Measurements from ENCODE around the gene ANO7. TPM values are rescaled to one million over a fixed set of nuclear protein-coding genes. Genes with fewer than 3 reads are reported as not detected.

ANO7 gene, protein sequence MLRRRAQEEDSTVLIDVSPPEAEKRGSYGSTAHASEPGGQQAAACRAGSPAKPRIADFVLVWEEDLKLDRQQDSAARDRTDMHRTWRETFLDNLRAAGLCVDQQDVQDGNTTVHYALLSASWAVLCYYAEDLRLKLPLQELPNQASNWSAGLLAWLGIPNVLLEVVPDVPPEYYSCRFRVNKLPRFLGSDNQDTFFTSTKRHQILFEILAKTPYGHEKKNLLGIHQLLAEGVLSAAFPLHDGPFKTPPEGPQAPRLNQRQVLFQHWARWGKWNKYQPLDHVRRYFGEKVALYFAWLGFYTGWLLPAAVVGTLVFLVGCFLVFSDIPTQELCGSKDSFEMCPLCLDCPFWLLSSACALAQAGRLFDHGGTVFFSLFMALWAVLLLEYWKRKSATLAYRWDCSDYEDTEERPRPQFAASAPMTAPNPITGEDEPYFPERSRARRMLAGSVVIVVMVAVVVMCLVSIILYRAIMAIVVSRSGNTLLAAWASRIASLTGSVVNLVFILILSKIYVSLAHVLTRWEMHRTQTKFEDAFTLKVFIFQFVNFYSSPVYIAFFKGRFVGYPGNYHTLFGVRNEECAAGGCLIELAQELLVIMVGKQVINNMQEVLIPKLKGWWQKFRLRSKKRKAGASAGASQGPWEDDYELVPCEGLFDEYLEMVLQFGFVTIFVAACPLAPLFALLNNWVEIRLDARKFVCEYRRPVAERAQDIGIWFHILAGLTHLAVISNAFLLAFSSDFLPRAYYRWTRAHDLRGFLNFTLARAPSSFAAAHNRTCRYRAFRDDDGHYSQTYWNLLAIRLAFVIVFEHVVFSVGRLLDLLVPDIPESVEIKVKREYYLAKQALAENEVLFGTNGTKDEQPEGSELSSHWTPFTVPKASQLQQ
- 3.5 TPM for polyA plus RNA-seq (2013, experiment 1 of 2; ENCODE audit: insufficient read length)
- 3.4 TPM for polyA plus RNA-seq (2013, experiment 2 of 2; ENCODE audit: insufficient read length)

- DNase-seq: no peak
Measured at GRCh38 chr2:241188361-241189092, at the start of gene ANO7. Gene ANO7, plus strand, starts transcription at chr2:241188677. Its CDS starts 1,387 bp downstream, at chr2:241190064.

DNA sequence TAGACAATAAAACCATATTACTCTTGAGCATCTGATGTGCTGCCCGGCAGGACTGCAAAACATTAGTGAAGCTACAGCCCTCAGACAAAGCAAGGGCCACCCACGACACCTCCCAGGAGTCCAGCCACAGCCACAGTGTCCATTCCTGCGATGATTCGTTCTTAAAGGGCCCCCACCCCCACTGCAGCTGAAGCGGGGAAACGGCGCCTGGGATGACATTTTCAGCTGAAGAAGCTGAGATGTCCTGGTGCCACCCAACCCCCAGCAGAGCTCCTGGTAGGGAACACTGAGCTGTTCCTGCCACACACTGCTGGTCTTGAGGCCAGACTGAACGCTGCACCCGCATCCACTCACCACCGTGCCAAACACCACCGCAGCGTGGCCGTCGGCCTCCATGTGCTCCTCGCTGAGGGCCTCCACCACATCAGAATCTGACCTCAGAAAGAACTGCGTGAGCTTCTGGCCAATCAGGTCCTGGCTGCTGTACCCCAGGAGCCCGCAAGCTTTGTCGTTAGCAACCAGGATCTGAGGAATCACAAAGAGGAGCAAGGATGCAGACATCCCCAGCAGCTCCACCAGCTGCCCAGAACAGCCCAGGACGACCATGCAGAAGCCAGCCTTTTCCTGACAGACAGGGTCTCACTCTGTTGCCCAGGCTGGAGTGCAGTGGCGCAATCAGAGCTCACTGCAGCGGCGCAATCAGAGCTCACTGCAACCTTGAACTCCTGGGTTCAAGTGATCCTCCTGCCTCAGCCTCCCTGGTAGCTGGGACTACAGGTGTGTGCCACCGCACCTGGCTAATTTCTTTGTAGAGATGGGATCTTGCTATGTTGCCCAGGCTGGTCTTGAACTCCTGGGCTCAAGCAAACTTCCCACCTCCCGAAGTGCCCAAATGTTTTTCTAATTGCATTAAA is 48.7 kb upstream of the ANO7 start:
- no peak for DNase-seq

DNA sequence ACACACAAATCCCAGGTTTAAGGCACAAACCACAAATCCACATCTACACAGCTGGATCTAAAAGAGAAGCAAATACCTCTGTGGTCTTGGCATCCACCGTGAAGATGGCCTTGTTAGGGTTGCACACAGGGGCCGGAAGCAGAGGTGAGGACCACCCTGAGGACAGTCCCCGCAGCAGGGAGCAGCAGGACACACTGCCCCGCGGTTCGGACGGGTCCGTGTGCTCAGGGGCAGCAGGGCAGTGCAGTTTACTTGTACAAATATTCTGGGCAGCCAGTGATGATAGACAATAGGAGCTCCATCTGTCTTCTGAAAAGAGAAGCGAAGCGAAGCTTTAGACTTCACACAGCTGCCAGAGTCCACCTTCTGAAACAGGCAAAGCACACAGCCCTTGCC is 48.0 kb upstream of the ANO7 start:
- DNase-seq: no peak

DNA sequence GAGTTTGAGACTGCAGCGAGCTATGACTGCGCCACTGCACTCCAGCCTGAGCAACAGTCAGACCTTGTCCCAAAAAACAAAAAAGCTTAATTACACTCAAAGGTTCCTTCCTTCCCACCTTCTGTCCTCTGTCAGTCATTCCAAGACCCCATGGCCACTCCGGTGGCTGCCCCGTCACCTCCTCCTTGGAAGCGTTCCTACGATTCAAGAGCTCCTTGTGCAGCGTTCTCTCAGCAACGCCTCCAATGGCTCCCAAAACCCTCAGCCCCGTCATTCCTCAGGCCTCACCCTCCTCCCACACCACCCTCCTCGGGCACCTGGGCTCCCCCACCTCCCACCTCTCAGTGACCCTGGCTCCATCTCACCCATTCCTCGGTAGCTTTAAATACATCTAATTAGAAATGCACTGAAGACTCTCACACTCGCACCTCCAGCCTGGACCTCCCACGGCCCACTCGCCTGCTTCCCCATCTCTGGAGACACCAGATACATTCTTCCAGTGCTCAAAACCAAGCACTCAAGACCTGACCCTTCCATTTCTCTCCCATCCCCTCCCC is 47.2 kb upstream of the ANO7 start:
- DNase-seq: no peak

DNA sequence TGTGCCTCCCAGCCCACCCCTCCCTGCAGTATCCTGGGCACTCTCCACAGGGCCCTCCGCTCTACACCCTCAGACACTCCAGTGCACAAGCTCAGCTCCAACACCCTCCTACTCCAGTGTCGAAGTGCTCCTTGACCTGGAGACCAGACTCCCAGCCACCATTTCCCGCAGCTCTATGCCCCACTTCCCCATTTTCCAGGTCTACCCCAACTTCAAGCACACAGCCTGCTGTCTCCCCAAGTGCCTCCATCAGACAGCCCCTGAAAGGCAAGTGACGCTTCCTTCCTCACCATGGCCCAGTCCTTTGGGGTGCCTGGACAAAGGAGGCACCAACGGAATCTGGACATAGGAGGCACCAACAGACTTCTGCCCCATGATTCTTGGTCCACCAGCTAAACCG is 46.4 kb upstream of the ANO7 start:
- no peak for DNase-seq

DNA sequence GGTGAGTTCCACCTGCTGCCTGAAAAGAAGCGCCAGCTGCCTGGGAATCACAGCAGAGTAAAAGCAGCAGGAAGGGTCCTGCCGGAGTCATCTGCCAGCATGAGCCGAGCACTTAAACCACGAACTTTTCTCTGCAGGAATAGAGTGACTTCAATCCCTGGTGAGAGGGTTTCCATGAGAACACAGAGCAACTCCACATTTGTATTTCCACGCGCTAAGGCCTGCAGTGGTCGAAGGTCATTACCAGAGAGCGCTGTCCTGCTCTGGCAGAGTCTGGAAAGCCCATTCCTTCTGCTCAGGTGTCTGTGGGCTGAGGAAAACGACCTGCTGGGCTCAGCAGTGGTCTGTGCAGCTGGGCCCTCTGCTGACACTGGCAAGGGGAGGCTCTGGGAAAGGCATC is 45.9 kb upstream of the ANO7 start:
- no peak for DNase-seq

- no peak for DNase-seq
Measured at GRCh38 chr2:241146286-241146685, 42.2 kb upstream of the ANO7 start.

DNA sequence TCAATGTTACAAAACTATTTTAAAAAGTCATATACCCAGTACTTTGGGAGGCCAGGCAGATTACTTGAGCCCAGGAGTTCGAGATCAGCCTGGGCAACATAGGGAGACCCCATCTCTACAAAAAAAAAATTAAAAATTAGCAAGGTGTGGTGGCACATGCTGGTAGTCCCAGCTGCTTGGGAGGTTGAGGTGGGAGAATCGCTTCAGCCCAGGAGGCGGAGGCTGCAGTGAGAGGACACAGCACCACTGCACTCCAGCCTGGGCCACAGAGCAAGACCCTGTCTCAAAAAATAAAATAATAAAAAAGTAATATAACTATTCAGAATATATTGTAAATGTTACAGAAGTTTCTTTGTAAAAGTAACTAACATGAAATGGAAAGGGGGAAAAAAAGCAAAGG is 41.1 kb upstream of the ANO7 start:
- no peak for DNase-seq

GRCh38 chr2:241148239-241148638 is 40.2 kb upstream of the ANO7 start:
- no peak for DNase-seq

DNA sequence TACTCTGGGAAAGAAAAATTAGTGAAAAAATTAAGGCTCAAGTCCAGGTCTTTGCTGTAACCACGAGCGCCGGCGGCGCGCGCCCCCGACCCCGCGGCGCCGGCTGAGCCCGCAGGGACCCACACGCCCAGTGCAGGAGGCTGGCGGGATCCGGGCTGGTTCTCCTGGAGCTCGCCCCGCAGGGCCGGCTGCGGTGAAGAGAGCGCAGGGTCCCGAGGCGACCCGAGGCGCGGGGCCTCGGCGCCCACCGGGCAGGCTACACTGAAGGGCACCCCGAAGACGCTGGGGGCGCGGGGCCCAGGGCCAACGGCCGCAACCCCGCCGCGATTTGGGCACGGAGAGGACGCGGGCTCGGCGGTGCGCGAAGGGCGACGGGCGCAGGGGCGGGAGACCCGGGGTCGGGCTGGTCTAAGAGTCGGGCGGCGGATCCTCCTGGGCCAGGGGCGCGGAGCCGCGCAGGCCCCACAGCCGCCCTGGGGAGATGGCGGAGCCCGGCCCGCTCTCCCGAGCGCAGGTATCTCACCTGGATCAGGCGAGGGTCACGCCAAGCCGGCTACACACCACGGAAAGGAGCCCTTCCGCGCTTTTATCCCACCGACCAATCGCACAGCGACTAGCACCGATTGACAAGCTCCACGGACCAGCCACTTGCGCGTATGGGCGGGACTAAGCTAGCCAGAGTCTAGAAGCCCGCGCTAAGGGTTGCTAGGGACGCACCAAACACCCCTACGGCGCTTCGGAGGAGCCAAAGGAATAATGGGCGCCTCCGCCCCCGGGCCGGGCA is 39.4 kb upstream of the ANO7 start, which contains the start of gene PASK:
Gene PASK (minus strand): TSS at position 582 of the 784 bp plus-strand sequence. CDS start 6,440 bp downstream, outside the sequence.
- peak; percentile 91 for DNase-seq

DNA sequence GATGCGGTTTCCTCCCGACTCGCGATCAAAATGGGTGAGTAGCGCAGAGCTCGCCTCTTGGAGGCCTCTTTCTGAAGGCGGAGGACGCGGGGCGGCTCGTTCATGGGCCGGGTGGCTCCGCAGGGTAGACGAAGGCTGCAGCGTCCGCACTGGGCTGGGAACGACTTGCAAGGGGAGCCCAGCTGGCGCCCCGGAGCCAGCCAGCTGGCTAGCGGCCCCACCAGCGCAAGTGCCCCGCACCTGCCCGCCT is 38.9 kb upstream of the ANO7 start:
- DNase-seq: no peak

DNA sequence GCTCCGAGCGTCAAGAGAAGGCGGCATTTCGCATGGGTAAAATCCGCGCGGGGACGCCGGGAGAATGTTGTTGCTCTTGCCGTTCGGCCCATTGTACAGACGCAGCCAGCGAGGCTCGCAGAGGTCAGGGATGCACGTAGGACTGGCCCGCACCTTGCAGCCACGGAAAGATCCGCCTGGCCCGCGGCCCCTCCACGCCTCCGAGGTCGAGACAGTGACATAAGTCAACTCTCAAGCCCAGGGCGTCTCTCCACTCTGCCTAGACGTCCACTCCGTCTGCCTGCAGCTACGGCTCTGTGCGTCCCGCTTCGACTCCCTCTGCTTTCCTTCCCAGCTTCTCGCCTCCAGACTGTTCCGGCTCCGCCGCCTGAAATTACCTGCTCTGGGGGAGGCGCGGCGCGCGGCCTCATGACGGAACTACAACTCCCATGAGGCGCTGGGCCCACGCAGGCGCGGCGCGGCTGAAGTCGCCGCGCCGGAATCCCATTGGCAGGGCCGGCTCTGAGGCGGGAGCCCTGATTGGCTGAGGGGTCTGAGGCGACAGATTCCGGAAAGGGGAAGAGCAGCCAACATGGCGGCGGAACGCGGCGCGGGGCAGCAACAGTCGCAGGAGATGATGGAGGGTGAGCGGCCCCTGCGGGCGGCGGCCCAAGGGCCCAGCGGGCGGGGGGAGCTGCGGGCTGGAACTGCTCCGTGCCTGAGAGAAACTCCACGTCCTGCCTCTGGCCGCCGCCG is 38.4 kb upstream of the ANO7 start, which contains the start of gene PPP1R7:
Gene PPP1R7 (plus strand): TSS at position 543 of the 735 bp plus-strand sequence. CDS start 29 bp downstream, at position 572.
- peak; percentile 92 for DNase-seq

DNA sequence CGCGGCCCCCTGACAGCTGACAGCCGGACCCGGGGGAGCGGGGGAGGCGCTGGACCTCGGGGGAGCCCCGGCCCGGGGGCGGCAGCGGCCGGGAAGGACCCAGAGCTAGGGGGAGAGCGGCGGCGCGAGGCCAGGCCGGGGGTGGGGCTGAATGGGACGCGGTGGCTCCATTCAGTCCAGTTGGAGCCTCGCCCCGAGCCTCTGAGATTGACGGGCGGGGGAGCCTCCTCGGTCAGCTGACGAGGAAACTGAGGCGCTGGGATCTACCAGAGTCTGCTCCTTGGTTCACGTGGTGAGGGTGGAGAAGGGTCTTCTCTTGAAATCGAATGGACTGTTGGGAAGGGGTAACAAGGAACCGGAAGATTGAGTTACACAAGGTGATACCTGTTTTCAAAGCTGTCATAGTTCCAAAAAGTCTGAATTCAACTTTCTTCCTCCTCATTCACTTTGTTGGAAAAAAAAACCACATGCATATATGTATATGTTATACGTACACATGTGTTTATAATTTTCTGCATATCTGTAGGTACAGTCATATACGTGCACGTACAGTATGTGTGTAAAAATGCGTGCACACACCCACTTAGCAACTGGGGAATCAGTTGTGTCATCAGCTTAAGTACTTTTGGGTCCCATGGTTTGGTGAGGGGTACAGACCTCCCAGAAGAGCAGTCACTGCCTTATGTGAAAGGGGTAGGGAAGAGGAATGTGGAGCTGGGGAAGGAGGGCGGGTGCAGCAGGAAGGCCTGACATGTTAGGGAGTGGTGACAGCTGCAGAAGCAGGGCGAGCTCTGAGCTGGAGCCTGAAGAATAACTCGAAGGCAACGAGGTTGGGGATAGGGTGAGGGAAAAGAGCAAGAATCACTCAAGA is 37.6 kb upstream of the ANO7 start:
- DNase-seq: peak; percentile 14

DNA sequence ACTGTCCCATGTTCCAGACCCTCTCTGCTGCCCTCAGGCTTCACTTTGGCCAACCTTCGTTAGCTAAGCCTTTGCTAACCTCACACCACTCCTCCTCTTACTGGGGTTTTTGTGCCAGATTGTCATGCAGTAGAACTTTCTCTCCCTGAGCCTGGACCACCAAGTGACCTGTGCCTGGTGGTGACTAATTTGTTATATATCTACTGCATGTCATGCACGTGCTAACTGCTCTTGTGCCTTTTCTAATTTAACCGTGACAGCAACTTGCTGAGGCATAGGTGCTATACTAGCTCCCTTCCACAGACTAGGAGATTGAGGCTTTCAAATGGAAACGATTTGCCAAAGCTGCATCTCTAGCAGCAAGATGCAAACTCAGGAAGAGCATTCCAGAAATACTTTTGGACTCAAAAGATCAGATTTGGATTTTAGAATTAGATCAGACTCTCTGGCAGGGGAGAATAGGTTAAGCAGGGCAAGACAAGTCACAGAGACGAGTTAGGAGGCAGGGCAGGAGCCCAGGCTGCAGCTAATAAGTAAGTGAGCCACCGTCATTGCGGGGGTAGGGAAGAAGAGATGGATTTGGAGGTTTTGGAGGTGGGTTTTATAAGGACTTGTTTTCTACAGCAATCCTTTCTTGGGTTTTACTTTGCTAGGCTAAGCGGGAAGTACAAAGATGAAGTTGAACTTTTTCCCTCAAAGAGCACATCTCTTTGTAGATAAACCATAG is 36.4 kb upstream of the ANO7 start:
- DNase-seq: no peak

GRCh38 chr2:241153616-241154015 is 34.9 kb upstream of the ANO7 start:
- no peak for DNase-seq

- DNase-seq: no peak
Measured at GRCh38 chr2:241154915-241155314, 33.6 kb upstream of the ANO7 start.

DNA sequence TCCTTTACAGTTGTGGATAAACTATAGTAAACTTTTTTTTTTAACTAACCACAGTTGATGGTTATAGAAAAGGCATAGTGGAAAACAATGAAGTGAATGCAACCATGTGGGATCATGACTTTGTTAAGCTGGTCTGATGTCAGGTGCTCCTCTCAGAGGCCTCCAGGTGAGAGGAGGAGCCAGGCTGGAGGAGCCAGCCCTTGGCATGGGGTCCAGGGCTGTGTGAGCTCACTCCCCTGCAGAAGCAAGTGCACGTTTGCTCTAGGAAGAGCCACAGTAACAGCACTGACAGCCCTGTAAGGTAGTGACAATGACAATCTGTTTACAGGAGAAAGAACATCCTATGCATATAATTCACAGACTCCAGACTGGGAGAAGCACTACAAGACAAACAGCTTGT is 32.5 kb upstream of the ANO7 start:
- DNase-seq: no peak

GRCh38 chr2:241156971-241157441 is 31.5 kb upstream of the ANO7 start:
- DNase-seq: no peak
